Measurements from ENCODE around the gene TMED8.

TMED8 gene

GRCh38 chr14:77403768-77404167 is 26.9 kb upstream of the TMED8 start:
- H4K12ac ChIP-seq (ENCODE audit: low read depth, low read length) = no peak overlapping the region
- no peak overlapping the region for H3K4me2 ChIP-seq (ENCODE audit: low read length)
- no peak for DNase-seq
- no peak overlapping the region for H3K27ac ChIP-seq (ENCODE audit: low read depth, low read length)
- no peaks in the 10 kb centered on the region for H3K36me3 ChIP-seq (ENCODE audit: control insufficient read depth in 1 of 2, insufficient read depth in 2 of 2, low read length in 2 of 2)
- H3K18ac ChIP-seq (ENCODE audit: low read length) = no peak overlapping the region
- H3K4me1 ChIP-seq (ENCODE audit: control insufficient read depth in 1 of 2, insufficient read depth in 2 of 2, low read length in 2 of 2) = no peaks in the 10 kb centered on the region
- H3K23ac ChIP-seq (ENCODE audit: low read length) = no peak overlapping the region
- H4K8ac ChIP-seq (ENCODE audit: low read depth, low read length) = no peak overlapping the region
- no peak overlapping the region for H3K9ac ChIP-seq (ENCODE audit: low read length)
- H3K27me3 ChIP-seq (ENCODE audit: insufficient read depth, low read length) = no peaks in the 10 kb centered on the region
- no peak overlapping the region for H2BK120ac ChIP-seq (ENCODE audit: insufficient read depth, low read length, poor library complexity)
- no peak overlapping the region for H4K91ac ChIP-seq (ENCODE audit: low read depth, low read length)
- H3K4ac ChIP-seq (ENCODE audit: low read depth, low read length) = no peak overlapping the region
- H3K14ac ChIP-seq (ENCODE audit: low read length) = no peak overlapping the region
- WGBS (ENCODE audit: extremely low coverage, insufficient coverage, insufficient read length) = no CpG with 5 or more reads among the region's 3 CpGs
- H2AK5ac ChIP-seq (ENCODE audit: low read length) = no peak overlapping the region
- no peaks in the 10 kb centered on the region for H3K79me2 ChIP-seq (ENCODE audit: control insufficient read depth, insufficient read depth, low read length, poor library complexity)
- H3K4me3 ChIP-seq (ENCODE audit: low read depth, low read length) = no peak overlapping the region
- no peak overlapping the region for H2BK12ac ChIP-seq (ENCODE audit: low read length)
- H2BK5ac ChIP-seq (ENCODE audit: low read depth, low read length, poor library complexity) = no peak overlapping the region
- H3K9me3 ChIP-seq (ENCODE audit: insufficient read depth, low read depth, low read length) = no peaks in the 10 kb centered on the region
- no peaks in the 10 kb centered on the region for H3K79me1 ChIP-seq (ENCODE audit: low read length)
- H2AFZ ChIP-seq (ENCODE audit: insufficient read depth, low read length, poor library complexity) = no peak overlapping the region

GRCh38 chr14:77400216-77400615 is 23.3 kb upstream of the TMED8 start:
- no peaks in the 10 kb centered on the region for H3K79me2 ChIP-seq (ENCODE audit: control insufficient read depth, insufficient read depth, low read length, poor library complexity)
- no peak overlapping the region for H2BK120ac ChIP-seq (ENCODE audit: insufficient read depth, low read length, poor library complexity)
- H3K14ac ChIP-seq (ENCODE audit: low read length) = no peak overlapping the region
- no peak for DNase-seq
- H3K18ac ChIP-seq (ENCODE audit: low read length) = no peak overlapping the region
- no peak overlapping the region for H3K23ac ChIP-seq (ENCODE audit: low read length)
- no peaks in the 10 kb centered on the region for H3K27me3 ChIP-seq (ENCODE audit: insufficient read depth, low read length)
- H4K8ac ChIP-seq (ENCODE audit: low read depth, low read length) = no peak overlapping the region
- no CpG with 5 or more reads among the region's 6 CpGs for WGBS (ENCODE audit: extremely low coverage, insufficient coverage, insufficient read length)
- H3K4me3 ChIP-seq (ENCODE audit: low read depth, low read length) = no peak overlapping the region
- H2BK12ac ChIP-seq (ENCODE audit: low read length) = no peak overlapping the region
- no peak overlapping the region for H4K91ac ChIP-seq (ENCODE audit: low read depth, low read length)
- H4K12ac ChIP-seq (ENCODE audit: low read depth, low read length) = no peak overlapping the region
- no peaks in the 10 kb centered on the region for H3K4me1 ChIP-seq (ENCODE audit: control insufficient read depth in 1 of 2, insufficient read depth in 2 of 2, low read length in 2 of 2)
- no peak overlapping the region for H3K9ac ChIP-seq (ENCODE audit: low read length)
- no peak overlapping the region for H3K27ac ChIP-seq (ENCODE audit: low read depth, low read length)
- no peak overlapping the region for H2BK5ac ChIP-seq (ENCODE audit: low read depth, low read length, poor library complexity)
- no peaks in the 10 kb centered on the region for H3K9me3 ChIP-seq (ENCODE audit: insufficient read depth, low read depth, low read length)
- H2AFZ ChIP-seq (ENCODE audit: insufficient read depth, low read length, poor library complexity) = no peak overlapping the region
- H3K36me3 ChIP-seq (ENCODE audit: control insufficient read depth in 1 of 2, insufficient read depth in 2 of 2, low read length in 2 of 2) = no peaks in the 10 kb centered on the region
- no peak overlapping the region for H3K4me2 ChIP-seq (ENCODE audit: low read length)
- H3K4ac ChIP-seq (ENCODE audit: low read depth, low read length) = no peak overlapping the region
- H3K79me1 ChIP-seq (ENCODE audit: low read length) = no peaks in the 10 kb centered on the region
- no peak overlapping the region for H2AK5ac ChIP-seq (ENCODE audit: low read length)

- Histone ChIP-seq H3K18ac (ENCODE audit: low read length) (no peak overlapping the region), H2BK5ac (ENCODE audit: low read depth, low read length, poor library complexity) (no peak overlapping the region), H3K36me3 (ENCODE audit: control insufficient read depth in 1 of 2, insufficient read depth in 2 of 2, low read length in 2 of 2) (no peaks in the 10 kb centered on the region), H3K79me2 (ENCODE audit: control insufficient read depth, insufficient read depth, low read length, poor library complexity) (no peaks in the 10 kb centered on the region), H4K91ac (ENCODE audit: low read depth, low read length) (no peak overlapping the region), H3K23ac (ENCODE audit: low read length) (no peak overlapping the region), H2BK12ac (ENCODE audit: low read length) (no peak overlapping the region), H3K27me3 (ENCODE audit: insufficient read depth, low read length) (no peaks in the 10 kb centered on the region), H4K12ac (ENCODE audit: low read depth, low read length) (no peak overlapping the region), H3K4ac (ENCODE audit: low read depth, low read length) (no peak overlapping the region), H3K27ac (ENCODE audit: low read depth, low read length) (no peak overlapping the region), H3K9me3 (ENCODE audit: insufficient read depth, low read depth, low read length) (no peaks in the 10 kb centered on the region), H4K8ac (ENCODE audit: low read depth, low read length) (no peak overlapping the region), H3K4me1 (ENCODE audit: control insufficient read depth in 1 of 2, insufficient read depth in 2 of 2, low read length in 2 of 2) (no peaks in the 10 kb centered on the region), H2AFZ (ENCODE audit: insufficient read depth, low read length, poor library complexity) (no peak overlapping the region), H3K4me2 (ENCODE audit: low read length) (no peak overlapping the region), H3K9ac (ENCODE audit: low read length) (no peak overlapping the region), H3K79me1 (ENCODE audit: low read length) (no peaks in the 10 kb centered on the region), H3K4me3 (ENCODE audit: low read depth, low read length) (no peak overlapping the region), H2AK5ac (ENCODE audit: low read length) (no peak overlapping the region), H3K14ac (ENCODE audit: low read length) (no peak overlapping the region), H2BK120ac (ENCODE audit: insufficient read depth, low read length, poor library complexity) (no peak overlapping the region)
- WGBS (ENCODE audit: extremely low coverage, insufficient coverage, insufficient read length) = no CpG with 5 or more reads among the region's 4 CpGs
- no peak for DNase-seq
Measured at GRCh38 chr14:77390188-77390587, 13.3 kb upstream of the TMED8 start.

GRCh38 chr14:77378701-77379100 is 1.8 kb upstream of the TMED8 start:
- Histone ChIP-seq H3K23ac (ENCODE audit: low read length) (no peak overlapping the region), H3K36me3 (ENCODE audit: control insufficient read depth in 1 of 2, insufficient read depth in 2 of 2, low read length in 2 of 2) (no peaks in the 10 kb centered on the region), H3K27ac (ENCODE audit: low read depth, low read length) (no peak overlapping the region), H3K4me1 (ENCODE audit: control insufficient read depth in 1 of 2, insufficient read depth in 2 of 2, low read length in 2 of 2) (peaks cover 4 to 10% of the 10 kb centered on the region in 2 experiments), H2BK12ac (ENCODE audit: low read length) (no peak overlapping the region), H3K27me3 (ENCODE audit: insufficient read depth, low read length) (no peaks in the 10 kb centered on the region), H3K4me3 (ENCODE audit: low read depth, low read length) (no peak overlapping the region), H3K4me2 (ENCODE audit: low read length) (no peak overlapping the region), H2AFZ (ENCODE audit: insufficient read depth, low read length, poor library complexity) (no peak overlapping the region), H4K8ac (ENCODE audit: low read depth, low read length) (no peak overlapping the region), H3K14ac (ENCODE audit: low read length) (no peak overlapping the region), H2BK120ac (ENCODE audit: insufficient read depth, low read length, poor library complexity) (no peak overlapping the region), H4K91ac (ENCODE audit: low read depth, low read length) (no peak overlapping the region), H2BK5ac (ENCODE audit: low read depth, low read length, poor library complexity) (no peak overlapping the region), H4K12ac (ENCODE audit: low read depth, low read length) (no peak overlapping the region), H2AK5ac (ENCODE audit: low read length) (no peak overlapping the region), H3K9me3 (ENCODE audit: insufficient read depth, low read depth, low read length) (no peaks in the 10 kb centered on the region), H3K18ac (ENCODE audit: low read length) (no peak overlapping the region), H3K4ac (ENCODE audit: low read depth, low read length) (no peak overlapping the region), H3K79me2 (ENCODE audit: control insufficient read depth, insufficient read depth, low read length, poor library complexity) (peaks cover 6% of the 10 kb centered on the region), H3K9ac (ENCODE audit: low read length) (no peak overlapping the region), H3K79me1 (ENCODE audit: low read length) (peaks cover 8% of the 10 kb centered on the region)
- no CpG with 5 or more reads among the region's 6 CpGs for WGBS (ENCODE audit: extremely low coverage, insufficient coverage, insufficient read length)
- DNase-seq = no peak

Measured in trophoblast cell (in vitro differentiated cells and primary cell).